Nephron (organoid): ENCODE measurements around the gene DBNDD2.

Experiments used
- H3K27ac Mint-ChIP-seq, 3 experiments: 2 replicates each; pipeline ENCODE4 v1.8.0; 2020; ENCODE audit warnings: mixed read lengths in 3 of 3, mild to moderate bottlenecking in 2 of 3, moderate library complexity in 1 of 3
- H3K27me3 Mint-ChIP-seq: 2 replicates; pipeline ENCODE4 v1.8.0; 2021; ENCODE audit warnings: low read depth, mild to moderate bottlenecking, moderate library complexity, mixed read lengths
- H3K36me3 Mint-ChIP-seq: 2 replicates; pipeline ENCODE4 v1.8.0; 2020; ENCODE audit warnings: low read depth, mixed read lengths
- H3K4me1 Mint-ChIP-seq: 2 replicates; pipeline ENCODE4 v1.8.0; 2020; ENCODE audit warnings: mixed read lengths
- H3K4me3 Mint-ChIP-seq, 3 experiments: 2 replicates each; pipeline ENCODE4 v1.8.0; 2020; ENCODE audit warnings: mild to moderate bottlenecking in 3 of 3, mixed read lengths in 3 of 3, moderate library complexity in 2 of 3
- H3K9me3 Mint-ChIP-seq: 2 replicates; pipeline ENCODE4 v1.8.0; 2020; ENCODE audit warnings: mixed read lengths
- TF ChIP-seq, protein P1 (sequence below), 3 experiments: fragments of 200-600 bp; sonication (generic); IDR thresholded peaks; one replicate each; pipeline ENCODE4 v1.5.0; 2021; ENCODE audit warnings: antibody characterized with exemption in 3 of 3; ENCODE audit not compliant: unreplicated experiment in 3 of 3

Gene DBNDD2

GRCh38 chr20:45363611-45364492, 44.2 kb upstream of the DBNDD2 start:
- H3K9me3 Mint-ChIP-seq = no peaks in the 10 kb centered on the region
- H3K4me1 Mint-ChIP-seq = peaks cover 18% of the 10 kb centered on the region
- H3K27me3 Mint-ChIP-seq = no peaks in the 10 kb centered on the region
- TF ChIP-seq, protein P1, sequence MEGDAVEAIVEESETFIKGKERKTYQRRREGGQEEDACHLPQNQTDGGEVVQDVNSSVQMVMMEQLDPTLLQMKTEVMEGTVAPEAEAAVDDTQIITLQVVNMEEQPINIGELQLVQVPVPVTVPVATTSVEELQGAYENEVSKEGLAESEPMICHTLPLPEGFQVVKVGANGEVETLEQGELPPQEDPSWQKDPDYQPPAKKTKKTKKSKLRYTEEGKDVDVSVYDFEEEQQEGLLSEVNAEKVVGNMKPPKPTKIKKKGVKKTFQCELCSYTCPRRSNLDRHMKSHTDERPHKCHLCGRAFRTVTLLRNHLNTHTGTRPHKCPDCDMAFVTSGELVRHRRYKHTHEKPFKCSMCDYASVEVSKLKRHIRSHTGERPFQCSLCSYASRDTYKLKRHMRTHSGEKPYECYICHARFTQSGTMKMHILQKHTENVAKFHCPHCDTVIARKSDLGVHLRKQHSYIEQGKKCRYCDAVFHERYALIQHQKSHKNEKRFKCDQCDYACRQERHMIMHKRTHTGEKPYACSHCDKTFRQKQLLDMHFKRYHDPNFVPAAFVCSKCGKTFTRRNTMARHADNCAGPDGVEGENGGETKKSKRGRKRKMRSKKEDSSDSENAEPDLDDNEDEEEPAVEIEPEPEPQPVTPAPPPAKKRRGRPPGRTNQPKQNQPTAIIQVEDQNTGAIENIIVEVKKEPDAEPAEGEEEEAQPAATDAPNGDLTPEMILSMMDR (IDR thresholded peaks at IDR 0.05; ENCODE audit: unreplicated experiment in 3 of 3) = no peak
- H3K36me3 Mint-ChIP-seq = peaks cover 28% of the 10 kb centered on the region
- H3K27ac Mint-ChIP-seq = peak overlapping the region; percentile 88 to 99 (median 89)
- peak overlapping the region; percentile 92 to 95 (median 92) for H3K4me3 Mint-ChIP-seq

DNA sequence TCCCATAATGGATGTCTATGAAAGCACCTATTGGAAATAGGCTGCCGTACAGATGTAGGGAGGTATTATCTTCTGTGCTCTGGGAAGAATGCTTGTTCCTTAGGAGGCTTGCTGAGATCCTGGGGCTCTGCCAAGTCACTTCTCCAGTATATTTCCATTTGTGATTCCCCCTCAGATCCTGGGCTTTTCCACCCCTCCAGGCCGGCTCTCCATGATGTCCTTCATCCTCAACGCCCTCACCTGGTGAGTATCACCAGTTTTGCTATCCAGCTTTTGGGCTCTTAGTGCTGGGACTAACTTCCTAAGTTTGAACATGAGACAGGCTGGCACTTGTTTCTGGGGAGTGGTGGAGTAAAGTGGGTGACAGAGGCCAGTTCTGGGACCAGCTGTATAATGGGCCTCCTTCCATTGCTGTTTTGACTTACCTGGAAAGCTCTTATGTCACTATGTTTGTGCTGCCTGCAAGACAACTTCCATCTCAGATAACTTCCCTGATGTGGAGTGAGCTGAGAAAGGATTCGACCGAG, 42.6 kb upstream of the DBNDD2 start:
- H3K36me3 Mint-ChIP-seq = peaks cover 33% of the 10 kb centered on the region
- H3K4me1 Mint-ChIP-seq = peaks cover 14% of the 10 kb centered on the region
- H3K9me3 Mint-ChIP-seq = no peaks in the 10 kb centered on the region
- H3K27ac Mint-ChIP-seq = no peak overlapping the region
- H3K4me3 Mint-ChIP-seq = peak overlapping the region; percentile 75 to 95 (median 76)
- no peaks in the 10 kb centered on the region for H3K27me3 Mint-ChIP-seq
- TF ChIP-seq, protein P1 (IDR thresholded peaks at IDR 0.05; ENCODE audit: unreplicated experiment in 3 of 3) = no peak

DNA sequence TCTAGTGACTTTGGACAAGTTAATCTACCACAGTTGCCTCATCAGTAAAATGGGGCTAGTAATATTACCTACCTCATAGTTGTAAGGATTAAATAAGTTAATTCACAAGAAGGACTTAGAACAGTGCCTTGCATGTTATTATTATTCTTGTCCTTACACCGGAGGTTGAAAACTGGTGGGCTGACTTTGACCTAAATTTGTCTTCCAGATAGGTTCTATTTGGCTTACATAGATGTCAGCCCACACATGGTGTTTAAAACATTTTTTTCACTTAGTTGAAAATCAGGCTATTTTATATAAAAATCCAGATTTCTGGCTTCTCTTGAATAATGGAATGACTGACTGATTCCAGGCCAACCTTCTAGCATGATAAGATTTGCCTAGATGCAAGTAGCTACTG, 41.9 kb upstream of the DBNDD2 start:
- Mint-ChIP-seq H3K4me1 (peaks cover 14% of the 10 kb centered on the region), H3K27ac (no peak overlapping the region), H3K27me3 (no peaks in the 10 kb centered on the region), H3K36me3 (peaks cover 33% of the 10 kb centered on the region), H3K4me3 (no peak overlapping the region), H3K9me3 (no peaks in the 10 kb centered on the region)
- TF ChIP-seq, protein P1 (IDR thresholded peaks at IDR 0.05; ENCODE audit: unreplicated experiment in 3 of 3) = no peak

- Mint-ChIP-seq H3K4me1 (peaks cover 14% of the 10 kb centered on the region), H3K9me3 (no peaks in the 10 kb centered on the region), H3K27ac (no peak overlapping the region), H3K4me3 (no peak overlapping the region), H3K36me3 (peaks cover 33% of the 10 kb centered on the region), H3K27me3 (no peaks in the 10 kb centered on the region)
- TF ChIP-seq, protein P1 (IDR thresholded peaks at IDR 0.05; ENCODE audit: unreplicated experiment in 3 of 3) = no peak
Measured at GRCh38 chr20:45366631-45367030, 41.5 kb upstream of the DBNDD2 start.

DNA sequence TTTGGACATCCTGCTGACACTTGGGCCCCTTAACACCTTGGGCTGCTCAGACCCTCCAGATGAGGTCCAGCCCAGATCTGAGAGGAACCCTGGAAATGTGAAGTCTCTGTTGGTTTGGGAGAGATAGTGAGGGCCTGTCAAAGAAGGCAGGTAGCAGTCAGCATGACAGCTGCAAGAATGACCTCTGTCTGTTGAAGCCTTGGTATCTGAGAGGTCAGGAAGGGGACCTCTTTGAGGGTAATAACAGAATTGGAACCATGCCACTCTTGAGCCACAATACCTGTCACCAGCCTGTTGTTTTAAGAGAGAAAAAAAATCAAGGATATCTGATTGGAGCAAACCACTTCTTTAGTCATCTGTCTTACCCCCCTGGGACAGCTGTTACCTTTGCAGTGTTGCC, 41.0 kb upstream of the DBNDD2 start:
- H3K36me3 Mint-ChIP-seq = peaks cover 33% of the 10 kb centered on the region
- no peaks in the 10 kb centered on the region for H3K9me3 Mint-ChIP-seq
- no peak overlapping the region for H3K4me3 Mint-ChIP-seq
- H3K4me1 Mint-ChIP-seq = peaks cover 14% of the 10 kb centered on the region
- TF ChIP-seq, protein P1 (IDR thresholded peaks at IDR 0.05; ENCODE audit: unreplicated experiment in 3 of 3) = no peak
- no peaks in the 10 kb centered on the region for H3K27me3 Mint-ChIP-seq
- H3K27ac Mint-ChIP-seq = no peak overlapping the region
